ENCODE measurements around the gene STAC. TPM values are rescaled to one million over a fixed set of nuclear protein-coding genes. Genes with fewer than 3 reads are reported as not detected.
A peak's percentile ranks its signal among the peaks of the same experiment; 100 is the strongest.

STAC gene, protein sequence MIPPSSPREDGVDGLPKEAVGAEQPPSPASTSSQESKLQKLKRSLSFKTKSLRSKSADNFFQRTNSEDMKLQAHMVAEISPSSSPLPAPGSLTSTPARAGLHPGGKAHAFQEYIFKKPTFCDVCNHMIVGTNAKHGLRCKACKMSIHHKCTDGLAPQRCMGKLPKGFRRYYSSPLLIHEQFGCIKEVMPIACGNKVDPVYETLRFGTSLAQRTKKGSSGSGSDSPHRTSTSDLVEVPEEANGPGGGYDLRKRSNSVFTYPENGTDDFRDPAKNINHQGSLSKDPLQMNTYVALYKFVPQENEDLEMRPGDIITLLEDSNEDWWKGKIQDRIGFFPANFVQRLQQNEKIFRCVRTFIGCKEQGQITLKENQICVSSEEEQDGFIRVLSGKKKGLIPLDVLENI
- total RNA-seq (10 to 100 TPM in 2 of 9 donors, 1 to 10 TPM in 7; 2.2 to 12.0 (median 3.5) TPM), polyA plus RNA-seq (1 to 10 TPM; 1.3 to 5.3 (median 3.3) TPM)
- long read RNA-seq, donor 1 = 0 reads
- long read RNA-seq, donor 2 = 0 reads
- long read RNA-seq, donor 3, partial matches to known transcripts = 0 of 1 reads
- long read RNA-seq, donor 3, other reads (novel, unspliced or antisense) = 0 of 1 reads
- long read RNA-seq, donor 4 = 0 reads
- long read RNA-seq, donor 5, transcript STAC-201 (11 exons, 3,227 nt) = major isoform, 6 of 7 reads
- long read RNA-seq, donor 5, partial matches to known transcripts = 0 of 7 reads
- long read RNA-seq, donor 5, other reads (novel, unspliced or antisense) = 1 of 7 reads
- long read RNA-seq, donor 6, partial matches to known transcripts = 0 of 3 reads
- long read RNA-seq, donor 6, other reads (novel, unspliced or antisense) = 0 of 3 reads
- long read RNA-seq, donor 7 = 0 reads
- long read RNA-seq, donor 8 = 0 reads
- long read RNA-seq, donor 9 = 0 reads
- long read RNA-seq, donor 10, partial matches to known transcripts = 0 of 1 reads
- long read RNA-seq, donor 10, other reads (novel, unspliced or antisense) = 0 of 1 reads

DNA sequence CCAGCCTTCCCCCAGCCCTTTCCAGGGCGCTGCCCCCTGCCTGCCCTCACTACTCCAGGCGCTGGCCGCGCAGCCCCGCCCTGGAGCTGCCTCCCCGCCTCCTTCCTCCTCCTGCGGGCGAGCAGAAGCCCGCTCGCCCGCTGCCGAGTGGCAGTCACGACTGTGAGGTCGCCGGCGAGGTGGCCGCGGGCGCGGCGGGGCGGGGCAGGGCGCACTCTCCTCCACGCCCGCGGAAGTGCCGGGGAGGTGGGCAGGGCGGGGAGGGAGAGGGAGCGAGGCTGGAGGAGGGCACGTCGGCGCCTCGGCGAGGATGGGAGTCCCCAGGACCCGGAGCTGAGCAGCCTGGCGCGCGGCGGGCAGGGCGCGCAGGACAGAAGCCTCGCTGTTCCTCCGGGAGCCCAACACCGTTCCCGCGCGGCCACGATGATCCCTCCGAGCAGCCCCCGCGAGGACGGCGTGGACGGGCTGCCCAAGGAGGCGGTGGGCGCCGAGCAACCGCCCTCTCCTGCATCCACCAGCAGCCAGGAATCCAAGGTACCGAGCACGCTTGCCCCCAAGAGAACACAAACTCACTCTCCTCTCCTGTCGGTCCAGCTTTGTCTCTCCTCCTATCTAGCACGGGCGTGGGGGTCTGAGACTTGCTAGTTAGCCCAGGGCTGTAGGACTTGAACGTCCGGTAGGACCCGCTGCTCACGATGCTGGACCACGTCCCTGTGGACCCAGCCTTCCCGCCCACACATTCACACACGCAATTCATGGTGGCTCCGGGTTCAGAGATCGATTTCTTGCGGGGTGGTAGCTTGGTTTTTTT, at the start of gene STAC:
STAC (plus strand) TSS at position 284 of the 811 bp plus-strand sequence; CDS start at position 424, 140 bp downstream.
- TF ChIP-seq, protein P1, sequence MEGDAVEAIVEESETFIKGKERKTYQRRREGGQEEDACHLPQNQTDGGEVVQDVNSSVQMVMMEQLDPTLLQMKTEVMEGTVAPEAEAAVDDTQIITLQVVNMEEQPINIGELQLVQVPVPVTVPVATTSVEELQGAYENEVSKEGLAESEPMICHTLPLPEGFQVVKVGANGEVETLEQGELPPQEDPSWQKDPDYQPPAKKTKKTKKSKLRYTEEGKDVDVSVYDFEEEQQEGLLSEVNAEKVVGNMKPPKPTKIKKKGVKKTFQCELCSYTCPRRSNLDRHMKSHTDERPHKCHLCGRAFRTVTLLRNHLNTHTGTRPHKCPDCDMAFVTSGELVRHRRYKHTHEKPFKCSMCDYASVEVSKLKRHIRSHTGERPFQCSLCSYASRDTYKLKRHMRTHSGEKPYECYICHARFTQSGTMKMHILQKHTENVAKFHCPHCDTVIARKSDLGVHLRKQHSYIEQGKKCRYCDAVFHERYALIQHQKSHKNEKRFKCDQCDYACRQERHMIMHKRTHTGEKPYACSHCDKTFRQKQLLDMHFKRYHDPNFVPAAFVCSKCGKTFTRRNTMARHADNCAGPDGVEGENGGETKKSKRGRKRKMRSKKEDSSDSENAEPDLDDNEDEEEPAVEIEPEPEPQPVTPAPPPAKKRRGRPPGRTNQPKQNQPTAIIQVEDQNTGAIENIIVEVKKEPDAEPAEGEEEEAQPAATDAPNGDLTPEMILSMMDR (IDR thresholded peaks at IDR 0.05) = no peak
- peak; percentile 14 to 27 for TF ChIP-seq POLR2A (IDR thresholded peaks at IDR 0.05)
- peak within 1 kb of the TSS in 1 of 5 donors; percentile 42 for H3K27ac ChIP-seq
- H3K9me3 ChIP-seq (replicated peaks in 1 of 3) = no peaks in the 10 kb centered on the region
- H3K27me3 ChIP-seq = peaks cover 5% of the 10 kb centered on the region
- DNase-seq = peak; percentile 25 to 70 (median 49)
- WGBS, 4 donors = 4 to 14% (median 9%) methylated on average over 7 to 73 of the region's 73 CpGs
- intact Hi-C loops (cut with DNase I) = no loop called here
- no peaks in the 10 kb centered on the region for H3K36me3 ChIP-seq (replicated peaks in 1 of 2)
- peaks cover 4 to 10% of the 10 kb centered on the region in 2 donors for H3K4me1 ChIP-seq (replicated peaks in 1 of 2)
- peak within 1 kb of the TSS in 2 of 4 donors; percentile 15 to 70 for H3K4me3 ChIP-seq

DNA sequence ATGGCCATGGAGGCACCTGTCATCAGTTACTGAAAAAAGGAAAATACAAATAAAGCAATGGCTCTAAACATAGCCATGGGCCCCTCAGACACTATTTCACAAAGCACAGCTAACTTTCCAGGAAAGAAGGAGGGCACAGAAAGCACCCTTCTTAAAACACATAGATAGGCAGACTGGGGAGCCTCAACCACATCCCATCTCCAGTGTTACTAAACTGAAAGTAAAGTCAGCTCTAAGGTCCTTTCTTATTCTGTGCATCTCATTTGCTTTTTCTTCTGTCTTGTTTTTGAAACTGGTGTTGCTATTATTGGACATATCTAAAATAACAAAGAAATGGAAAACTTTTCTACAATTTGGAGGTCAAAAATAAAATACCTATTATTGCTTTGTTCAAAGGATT, 48.2 kb upstream of the STAC start:
- H3K27ac ChIP-seq = no peak overlapping the region
- H3K4me3 ChIP-seq = no peak overlapping the region
- no peak for DNase-seq
- no peaks in the 10 kb centered on the region for H3K36me3 ChIP-seq (replicated peaks in 1 of 2)
- H3K4me1 ChIP-seq (replicated peaks in 1 of 2) = no peaks in the 10 kb centered on the region
- intact Hi-C loops (cut with DNase I) = no loop called here
- H3K9me3 ChIP-seq (replicated peaks in 1 of 3) = no peaks in the 10 kb centered on the region
- no peaks in the 10 kb centered on the region for H3K27me3 ChIP-seq
- TF ChIP-seq, protein P1 (IDR thresholded peaks at IDR 0.05) = no peak
- TF ChIP-seq POLR2A (IDR thresholded peaks at IDR 0.05) = no peak

DNA sequence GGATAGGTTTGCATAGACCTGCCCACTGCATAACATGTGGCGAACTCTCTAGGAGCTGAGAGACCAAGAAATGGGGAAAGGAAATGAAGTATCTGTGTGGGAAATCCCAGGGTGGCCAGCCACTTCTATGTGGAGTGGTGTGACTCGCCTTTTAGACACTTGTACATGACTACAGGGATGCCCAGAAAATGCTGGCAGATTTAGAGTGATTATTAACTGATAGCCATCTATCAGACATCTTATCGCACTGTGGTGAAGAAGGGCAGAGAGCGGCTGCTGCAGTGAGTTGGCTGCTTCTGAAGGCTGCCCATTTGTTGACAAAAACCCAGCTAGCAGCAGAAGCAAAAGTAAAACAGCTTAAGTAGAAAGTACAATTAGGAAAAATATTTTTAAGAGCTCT, 18.1 kb upstream of the STAC start:
- 42 to 51% (median 48%) methylated on average over 4 of the region's 4 CpGs for WGBS, 4 donors
- no peaks in the 10 kb centered on the region for H3K27me3 ChIP-seq
- peaks cover 0 to 13% of the 10 kb centered on the region in 2 donors for H3K4me1 ChIP-seq (replicated peaks in 1 of 2)
- intact Hi-C loops (cut with DNase I) = no loop called here
- TF ChIP-seq, protein P1 (IDR thresholded peaks at IDR 0.05) = no peak
- no peak for TF ChIP-seq POLR2A (IDR thresholded peaks at IDR 0.05)
- peak overlapping the region in 4 of 5 donors; percentile 47 to 84 (median 76) for H3K27ac ChIP-seq
- H3K9me3 ChIP-seq (replicated peaks in 1 of 3) = no peaks in the 10 kb centered on the region
- peak overlapping the region in 1 of 4 donors; percentile 33 for H3K4me3 ChIP-seq
- no peaks in the 10 kb centered on the region for H3K36me3 ChIP-seq (replicated peaks in 1 of 2)
- DNase-seq = peak; percentile 15 to 65 (median 39)
